Anterior cingulate cortex (tissue), 58 donors: ENCODE data around the gene COL24A1.

ENCODE experiments used
- DNase-seq, 58 donors: peaks; one replicate each; lab custom pipeline; 2025; lab: John Stamatoyannopoulos, UW

Gene COL24A1

GRCh38 chr1:85707267-85707989, 449.1 kb downstream of the COL24A1 start:
- no peak for DNase-seq

- DNase-seq: no peak
These were observed 450.6 kb downstream of the COL24A1 start for GRCh38 chr1:85705940-85706339.

GRCh38 chr1:85700422-85700821, 456.1 kb downstream of the COL24A1 start:
- no peak for DNase-seq

- DNase-seq: no peak
These were observed 458.7 kb downstream of the COL24A1 start for GRCh38 chr1:85697895-85698294.

DNA sequence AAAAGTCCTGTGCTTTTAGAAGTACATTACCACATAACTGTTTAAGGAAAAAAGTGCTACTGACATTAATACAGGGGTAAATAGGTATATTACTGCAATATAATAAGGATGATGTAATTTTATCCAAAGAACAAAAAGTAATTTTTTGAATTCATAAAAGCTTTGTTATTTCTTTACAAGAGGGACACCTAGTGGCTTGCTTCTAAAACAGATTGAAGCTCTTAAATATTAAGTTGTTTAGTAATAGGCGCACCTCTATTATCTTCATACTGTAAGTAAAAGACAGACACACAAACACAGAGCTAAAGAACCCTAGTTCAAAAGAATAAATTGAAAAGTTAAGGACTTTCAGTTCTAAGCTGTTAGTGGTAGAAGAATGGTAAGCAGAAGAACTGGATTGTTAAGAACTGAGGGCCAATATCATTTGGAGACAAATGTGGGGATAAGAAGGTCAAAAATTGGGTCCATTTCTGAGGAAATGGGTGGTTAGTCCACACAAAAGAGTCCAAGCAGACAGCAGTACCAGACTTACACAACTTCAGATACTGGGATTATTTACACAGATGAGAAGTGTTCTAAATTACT, 463.8 kb downstream of the COL24A1 start:
- no peak for DNase-seq

DNA sequence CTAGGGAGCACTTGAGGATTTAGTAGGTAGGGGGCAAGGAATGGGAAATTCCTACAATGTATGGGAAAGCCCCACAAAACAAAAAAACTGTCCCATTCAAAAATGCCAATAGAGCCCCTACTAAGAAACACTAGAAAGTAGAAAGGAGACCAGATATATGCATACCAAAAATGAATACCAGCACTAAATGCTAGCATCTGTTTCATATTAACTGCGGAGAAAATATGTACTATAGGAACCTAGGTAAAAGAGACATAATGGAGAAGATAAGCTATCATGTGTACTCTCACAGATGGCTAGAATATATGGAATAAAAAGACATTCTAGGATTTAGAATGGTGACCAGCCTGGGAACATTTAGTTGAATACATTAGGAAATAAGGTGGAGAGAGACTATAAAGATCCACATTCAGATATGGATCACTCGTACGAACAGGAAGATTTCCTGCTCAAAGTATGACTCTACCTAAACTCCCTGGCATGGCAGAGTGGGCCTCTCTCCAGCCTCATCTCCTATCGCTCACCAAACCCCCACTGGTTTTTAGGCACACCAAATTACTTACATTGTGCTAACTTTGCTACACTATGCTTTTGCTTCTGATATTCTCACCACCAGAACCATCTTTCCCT, 466.7 kb downstream of the COL24A1 start:
- no peak for DNase-seq

DNA sequence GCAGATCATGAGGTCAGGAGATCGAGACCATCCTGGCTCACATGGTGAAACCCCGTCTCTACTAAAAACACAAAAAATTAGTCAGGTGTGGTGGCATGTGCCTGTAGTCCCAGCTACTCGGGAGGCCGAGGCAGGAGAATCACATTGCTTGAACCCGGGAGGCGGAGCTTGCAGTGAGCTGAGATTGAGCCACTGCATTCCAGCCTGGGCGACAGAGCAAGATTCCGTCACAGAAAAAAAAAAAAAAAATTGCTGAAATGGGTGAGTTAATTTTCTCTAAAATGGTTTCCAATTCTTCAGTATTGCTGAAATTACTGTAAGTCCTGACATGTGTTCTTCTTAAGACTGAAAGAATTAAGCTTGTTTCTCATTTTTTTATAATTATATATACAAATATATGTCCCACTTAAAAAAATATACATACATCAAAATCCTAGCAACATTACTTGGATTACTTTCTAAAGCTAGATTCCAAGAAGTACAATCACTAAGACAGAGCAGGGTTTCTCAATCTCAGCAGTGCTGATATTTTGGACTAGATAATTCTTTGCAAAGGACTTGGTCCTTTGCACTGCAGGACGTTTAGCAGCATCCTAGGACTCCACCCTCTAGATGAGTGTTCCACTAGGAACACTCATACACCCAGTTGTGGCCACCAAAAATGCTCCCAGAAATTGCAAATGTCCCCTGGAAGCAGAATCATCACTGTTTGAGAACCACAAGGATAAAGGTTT, 473.1 kb downstream of the COL24A1 start:
- DNase-seq: no peak

- DNase-seq: peak in 15 of 58 donors; percentile 0 to 54 (median 9)
These were observed 475.5 kb downstream of the COL24A1 start for GRCh38 chr1:85681087-85681486.
